AG09319 (cell line): ENCODE results near the gene MATN1.

Experiments
- DNase-seq: peaks from one replicate; pipeline ENCODE4 v3.0.0-alpha.2; 2010; ENCODE audit warnings: low read depth; ENCODE audit errors: extremely low read depth
- CTCF ChIP-seq: IDR thresholded peaks from 2 replicates; pipeline ENCODE4 v1.5.1; 2011; ENCODE audit warnings: low read depth, mild to moderate bottlenecking, inconsistent platforms, low read length, moderate library complexity

Gene MATN1

GRCh38 chr1:30679976-30680305 is 43.4 kb downstream of the MATN1 start:
- TF ChIP-seq CTCF = no peak
- no peak for DNase-seq

- no peak for TF ChIP-seq CTCF
- no peak for DNase-seq
Observed at GRCh38 chr1:30679201-30679975, 44.0 kb downstream of the MATN1 start.

GRCh38 chr1:30678209-30678608 is 45.2 kb downstream of the MATN1 start:
- no peak for TF ChIP-seq CTCF
- DNase-seq = no peak

GRCh38 chr1:30677471-30677870 is 45.9 kb downstream of the MATN1 start:
- DNase-seq = no peak
- TF ChIP-seq CTCF = no peak

- TF ChIP-seq CTCF = no peak
- DNase-seq = no peak
Observed at GRCh38 chr1:30675761-30676160, 47.6 kb downstream of the MATN1 start.

GRCh38 chr1:30675289-30675688 is 48.1 kb downstream of the MATN1 start:
- DNase-seq = no peak
- no peak for TF ChIP-seq CTCF

GRCh38 chr1:30673395-30673794 is 50.0 kb downstream of the MATN1 start:
- DNase-seq = no peak
- no peak for TF ChIP-seq CTCF
